Endothelial cell of umbilical vein (primary cell): ENCODE results near the gene E2F4.

ENCODE experiments used
- EZH2 ChIP-seq: IDR thresholded peaks from 2 replicates; pipeline ENCODE4 v1.6.1; 2012; ENCODE audit warnings: borderline replicate concordance, low read depth, mild to moderate bottlenecking, moderate library complexity, low read length, inconsistent platforms; ENCODE audit not compliant: severe bottlenecking
- MAX ChIP-seq: IDR thresholded peaks from 2 replicates; pipeline ENCODE4 v1.6.1; 2011; ENCODE audit not compliant: insufficient read depth, insufficient read length
- MYC ChIP-seq: IDR thresholded peaks from one replicate; pipeline ENCODE4 v1.6.1; 2011; ENCODE audit warnings: mild to moderate bottlenecking, low read depth, low read length
- POLR2A ChIP-seq: IDR thresholded peaks from 2 replicates; pipeline ENCODE4 v1.6.1; 2012; ENCODE audit warnings: low read depth, mild to moderate bottlenecking, control low read depth, low read length
- POLR2AphosphoS5 ChIP-seq: IDR thresholded peaks from 2 replicates; pipeline ENCODE4 v1.6.1; 2012; ENCODE audit warnings: low read depth, mild to moderate bottlenecking, control low read depth, low read length, moderate library complexity; ENCODE audit not compliant: insufficient read depth
- TF ChIP-seq, protein P1 (sequence below), 2 donors: IDR thresholded peaks; 1 replicate in 1 of 2; 2 replicates in 1 of 2; pipeline ENCODE4 v1.5.1; 2011; ENCODE audit warnings: low read length in 2 of 2, mild to moderate bottlenecking in 2 of 2, moderate library complexity in 2 of 2, control low read depth in 1 of 2, inconsistent platforms in 1 of 2, low read depth in 1 of 2; ENCODE audit not compliant: insufficient read depth in 1 of 2; ENCODE audit errors: extremely low read depth in 1 of 2

- TF ChIP-seq POLR2AphosphoS5 (no peak), MYC (no peak), EZH2 (no peak), MAX (no peak), POLR2A (no peak)
- TF ChIP-seq, protein P1, sequence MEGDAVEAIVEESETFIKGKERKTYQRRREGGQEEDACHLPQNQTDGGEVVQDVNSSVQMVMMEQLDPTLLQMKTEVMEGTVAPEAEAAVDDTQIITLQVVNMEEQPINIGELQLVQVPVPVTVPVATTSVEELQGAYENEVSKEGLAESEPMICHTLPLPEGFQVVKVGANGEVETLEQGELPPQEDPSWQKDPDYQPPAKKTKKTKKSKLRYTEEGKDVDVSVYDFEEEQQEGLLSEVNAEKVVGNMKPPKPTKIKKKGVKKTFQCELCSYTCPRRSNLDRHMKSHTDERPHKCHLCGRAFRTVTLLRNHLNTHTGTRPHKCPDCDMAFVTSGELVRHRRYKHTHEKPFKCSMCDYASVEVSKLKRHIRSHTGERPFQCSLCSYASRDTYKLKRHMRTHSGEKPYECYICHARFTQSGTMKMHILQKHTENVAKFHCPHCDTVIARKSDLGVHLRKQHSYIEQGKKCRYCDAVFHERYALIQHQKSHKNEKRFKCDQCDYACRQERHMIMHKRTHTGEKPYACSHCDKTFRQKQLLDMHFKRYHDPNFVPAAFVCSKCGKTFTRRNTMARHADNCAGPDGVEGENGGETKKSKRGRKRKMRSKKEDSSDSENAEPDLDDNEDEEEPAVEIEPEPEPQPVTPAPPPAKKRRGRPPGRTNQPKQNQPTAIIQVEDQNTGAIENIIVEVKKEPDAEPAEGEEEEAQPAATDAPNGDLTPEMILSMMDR (IDR thresholded peaks at IDR 0.05; ENCODE audit: extremely low read depth in 1 of 2, insufficient read depth in 1 of 2, low read depth in 1 of 2, low read length in 2 of 2) = no peak
Observed at GRCh38 chr16:67202426-67202825, 10.5 kb downstream of the E2F4 start.
